Fibroblast of lung (primary cell): ENCODE measurements around the gene PTPRM.

Experiments
- EZH2 ChIP-seq: IDR thresholded peaks from 2 replicates; pipeline ENCODE4 v1.5.1; 2012; ENCODE audit warnings: low read length, control low read depth, mild to moderate bottlenecking; ENCODE audit errors: missing control alignments
- TF ChIP-seq, protein P1 (sequence below), 2 donors: IDR thresholded peaks in 1 of 2; conservative IDR thresholded peaks in 1 of 2; 1 replicate in 1 of 2; 2 replicates in 1 of 2; pipeline ENCODE4 v1.5.1; 2011 to 2012; ENCODE audit warnings: low read length in 2 of 2, control low read depth in 1 of 2, inconsistent platforms in 1 of 2, low read depth in 1 of 2, mild to moderate bottlenecking in 1 of 2

DNA sequence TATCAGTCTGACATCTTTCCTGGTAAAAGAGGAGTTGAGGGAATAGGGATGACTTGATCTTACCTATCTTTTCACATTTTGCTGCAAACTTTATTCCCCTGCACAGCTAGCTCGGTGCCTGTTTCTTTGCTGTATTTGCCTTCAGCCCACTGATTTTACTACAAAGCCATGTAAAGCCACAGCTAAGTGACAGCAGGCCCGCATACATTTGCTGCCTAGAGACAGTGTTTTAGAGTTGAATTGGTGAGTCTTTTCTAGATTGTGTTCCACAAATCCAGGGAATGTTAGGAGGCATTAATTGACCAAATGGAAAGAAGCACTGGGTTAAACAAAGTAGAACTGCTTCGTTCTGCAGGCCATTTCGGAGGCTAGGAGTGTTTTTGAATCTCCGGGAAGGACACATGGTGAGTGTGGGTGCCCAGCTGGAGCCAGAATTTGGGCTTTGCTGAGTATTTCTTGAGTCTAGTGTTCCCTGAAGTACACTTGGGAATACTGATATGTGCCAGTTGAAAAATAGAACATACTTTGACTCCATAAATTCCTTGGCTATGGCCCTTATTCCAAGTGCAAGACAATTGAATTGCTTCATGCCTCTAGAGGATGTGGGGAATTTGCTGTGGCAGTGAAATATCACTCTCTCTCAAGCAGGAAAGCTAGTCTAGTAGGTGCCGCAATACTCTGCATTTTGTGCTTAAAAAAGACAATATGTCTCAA, 329.8 kb downstream of the PTPRM start:
- TF ChIP-seq, protein P1, sequence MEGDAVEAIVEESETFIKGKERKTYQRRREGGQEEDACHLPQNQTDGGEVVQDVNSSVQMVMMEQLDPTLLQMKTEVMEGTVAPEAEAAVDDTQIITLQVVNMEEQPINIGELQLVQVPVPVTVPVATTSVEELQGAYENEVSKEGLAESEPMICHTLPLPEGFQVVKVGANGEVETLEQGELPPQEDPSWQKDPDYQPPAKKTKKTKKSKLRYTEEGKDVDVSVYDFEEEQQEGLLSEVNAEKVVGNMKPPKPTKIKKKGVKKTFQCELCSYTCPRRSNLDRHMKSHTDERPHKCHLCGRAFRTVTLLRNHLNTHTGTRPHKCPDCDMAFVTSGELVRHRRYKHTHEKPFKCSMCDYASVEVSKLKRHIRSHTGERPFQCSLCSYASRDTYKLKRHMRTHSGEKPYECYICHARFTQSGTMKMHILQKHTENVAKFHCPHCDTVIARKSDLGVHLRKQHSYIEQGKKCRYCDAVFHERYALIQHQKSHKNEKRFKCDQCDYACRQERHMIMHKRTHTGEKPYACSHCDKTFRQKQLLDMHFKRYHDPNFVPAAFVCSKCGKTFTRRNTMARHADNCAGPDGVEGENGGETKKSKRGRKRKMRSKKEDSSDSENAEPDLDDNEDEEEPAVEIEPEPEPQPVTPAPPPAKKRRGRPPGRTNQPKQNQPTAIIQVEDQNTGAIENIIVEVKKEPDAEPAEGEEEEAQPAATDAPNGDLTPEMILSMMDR (conservative IDR thresholded peaks at IDR 0.05 in 1 of 2, IDR thresholded peaks at IDR 0.05 in 1 of 2; ENCODE audit: low read depth in 1 of 2, low read length in 2 of 2), result no peak
- TF ChIP-seq EZH2, result no peak
